H1 (cell line): ENCODE results near the gene FIGNL2. TPM values are rescaled to one million over a fixed set of nuclear protein-coding genes. Genes with fewer than 3 reads are reported as not detected.

Experiments
- CTCF ChIP-seq, 3 experiments: IDR thresholded peaks; 1 replicate in 2 of 3; 2 replicates in 1 of 3; pipeline versions ENCODE4 v1.5.1 to v1.6.1; 2011; ENCODE audit warnings: low read length in 3 of 3, mild to moderate bottlenecking in 3 of 3, inconsistent platforms in 2 of 3, low read depth in 1 of 3, moderate library complexity in 1 of 3; ENCODE audit not compliant: insufficient read depth in 1 of 3; ENCODE audit errors: control extremely low read depth in 1 of 3
- KDM1A ChIP-seq: fragments of 200-600, 300-600 bp; sonication (generic); IDR thresholded peaks from 2 replicates; pipeline ENCODE4 v1.7.1; 2016; ENCODE audit warnings: mild to moderate bottlenecking, low read length, borderline replicate concordance
- RXRA ChIP-seq: IDR thresholded peaks from 2 replicates; pipeline ENCODE4 v1.6.1; 2011; ENCODE audit warnings: low read depth, mild to moderate bottlenecking, low read length, moderate library complexity; ENCODE audit not compliant: insufficient read depth
- polyA plus RNA-seq, 7 experiments: library from polyadenylated mRNA; depleted of rRNA in 3 of 7; stranded (reverse) in 5 of 7; unstranded in 2 of 7; fragments of >200 nt in 5 of 7; fragments of 200-250 nt in 2 of 7; gene quantifications; 1 replicate in 5 of 7; 2 replicates in 1 of 7; 4 replicates in 1 of 7; pipeline versions ENCODE4 v1.2.1 to v1.2.3, GENCODE V29; 2011 to 2013; ENCODE audit warnings: missing spikeins in 2 of 7, mixed read lengths in 2 of 7
- total RNA-seq: library from RNA; stranded (reverse); fragmentation: NEBNext Ultra II Directional; extraction: Animal tissue kit (Norgen Biotek cat#: 25700); gene quantifications from 2 replicates; pipeline ENCODE4 v1.2.1, GENCODE V29; 2021

The FIGNL2 gene
- total and polyA plus RNA-seq, 2 of the 8 experiments (the other 6 are each of a cell fraction or from before 2014, with no cell fraction given) = 6.5 to 7.1 TPM

DNA sequence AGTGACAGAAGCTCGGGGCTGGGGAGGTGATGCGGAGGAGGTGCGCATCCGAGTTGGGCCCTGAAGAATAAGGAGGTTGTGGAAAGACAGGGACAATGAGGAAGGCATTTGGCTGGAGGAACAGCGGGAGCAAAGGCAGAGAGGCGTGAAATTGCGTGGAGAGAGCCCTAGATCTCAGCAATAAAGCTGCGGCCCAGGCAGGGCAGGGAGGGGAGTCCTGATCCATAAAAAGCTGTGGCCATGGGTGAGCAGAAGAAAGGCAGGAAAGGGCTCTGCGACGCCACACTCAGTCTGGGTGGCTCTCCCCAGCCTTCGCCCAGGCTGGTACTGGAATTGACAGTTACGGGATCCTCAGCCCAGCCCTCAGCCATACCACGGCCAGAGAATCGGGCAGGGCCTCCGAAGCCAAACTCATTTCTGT lies 2.2 kb downstream of the FIGNL2 start (continued):
- TF ChIP-seq CTCF (IDR thresholded peaks at IDR 0.05; ENCODE audit: control extremely low read depth in 1 of 3, insufficient read depth in 1 of 3, low read depth in 1 of 3, low read length in 3 of 3) = no peak
- TF ChIP-seq KDM1A = no peak
- no peak for TF ChIP-seq RXRA
